HepG2 (cell line): ENCODE data around the gene TLL2. TPM values are rescaled to one million over a fixed set of nuclear protein-coding genes. Genes with fewer than 3 reads are reported as not detected.
A peak's percentile ranks its signal among the peaks of the same experiment; 100 is the strongest.

Experiments used
- AGO2 ChIP-seq: fragments of 200-400 bp; formaldehyde crosslinking; optimal IDR thresholded peaks from 2 replicates; pipeline ENCODE3; 2017; ENCODE audit warnings: mild to moderate bottlenecking, low read depth, low read length, moderate library complexity
- CAMTA2 ChIP-seq: sonication (generic); formaldehyde crosslinking; IDR thresholded peaks from 2 replicates; pipeline ENCODE4 v1.4.0; 2020; ENCODE audit warnings: mild to moderate bottlenecking, missing genetic modification reagents, borderline replicate concordance
- DPF2 ChIP-seq: sonication (generic); formaldehyde crosslinking; IDR thresholded peaks from 2 replicates; pipeline ENCODE4 v1.4.0; 2020; ENCODE audit warnings: mild to moderate bottlenecking, low read depth, missing genetic modification reagents, borderline replicate concordance
- FOXJ3 ChIP-seq: sonication (generic); formaldehyde crosslinking; IDR thresholded peaks from 2 replicates; pipeline ENCODE4 v1.4.0; 2020; ENCODE audit warnings: missing genetic modification reagents, mild to moderate bottlenecking, borderline replicate concordance
- FOXK1 ChIP-seq: sonication (generic); formaldehyde crosslinking; IDR thresholded peaks from 2 replicates; pipeline ENCODE4 v1.4.0; 2020; ENCODE audit warnings: low read depth, missing genetic modification reagents, borderline replicate concordance
- MAFG ChIP-seq: sonication (generic); formaldehyde crosslinking; IDR thresholded peaks from 2 replicates; pipeline ENCODE4 v1.5.1; 2020; ENCODE audit warnings: mild to moderate bottlenecking, missing genetic modification reagents
- MYC ChIP-seq: sonication (generic); formaldehyde crosslinking; IDR thresholded peaks from 2 replicates; pipeline ENCODE4 v1.9.0; 2021; ENCODE audit warnings: missing genetic modification reagents, borderline replicate concordance
- NFATC3 ChIP-seq: sonication (generic); formaldehyde crosslinking; IDR thresholded peaks from 2 replicates; pipeline ENCODE4 v1.5.1; 2020; ENCODE audit warnings: mild to moderate bottlenecking, missing genetic modification reagents
- REL ChIP-seq: sonication (generic); formaldehyde crosslinking; conservative IDR thresholded peaks from 2 replicates; pipeline ENCODE4 v1.8.0; 2022; ENCODE audit warnings: mild to moderate bottlenecking, missing genetic modification reagents, moderate library complexity
- SKI ChIP-seq: fragments of 450-650 bp; IDR thresholded peaks from one replicate; pipeline ENCODE4 v1.6.1; 2018; ENCODE audit warnings: mild to moderate bottlenecking; ENCODE audit not compliant: partially characterized antibody
- SMAD9 ChIP-seq: sonication (generic); formaldehyde crosslinking; IDR thresholded peaks from 2 replicates; pipeline ENCODE4 v1.5.1; 2020; ENCODE audit warnings: mild to moderate bottlenecking, missing genetic modification reagents
- SNAI1 ChIP-seq: sonication (generic); formaldehyde crosslinking; IDR thresholded peaks from 2 replicates; pipeline ENCODE4 v1.5.0; 2020; ENCODE audit warnings: mild to moderate bottlenecking, missing genetic modification reagents, borderline replicate concordance
- SOX5 ChIP-seq: IDR thresholded peaks from 2 replicates; pipeline ENCODE4 v1.6.1; 2016; ENCODE audit warnings: borderline replicate concordance
- ZEB1 ChIP-seq: IDR thresholded peaks from 2 replicates; pipeline ENCODE4 v1.6.1; 2012; ENCODE audit warnings: mild to moderate bottlenecking, low read depth, inconsistent platforms; ENCODE audit not compliant: insufficient replicate concordance
- polyA plus RNA-seq, 8 experiments: library from polyadenylated mRNA; depleted of rRNA in 3 of 8; stranded (reverse) in 7 of 8; unstranded in 1 of 8; fragments of >200 nt; fragmentation: Illumina TruSeq in 4 of 8; extraction: Trizol in 4 of 8; gene quantifications; 2 replicates each; pipeline versions ENCODE4 v1.2.1 to v1.2.3, GENCODE V29; 2011 to 2016; ENCODE audit warnings: low read depth in 4 of 8, missing spikeins in 1 of 8, mixed read lengths in 1 of 8; ENCODE audit not compliant: insufficient read depth in 1 of 8
- total RNA-seq, 5 experiments: library from RNA; depleted of rRNA; stranded (reverse); fragments of >200 nt; fragmentation: Illumina TruSeq; extraction: Trizol; gene quantifications; 2 replicates each; pipeline ENCODE4 v1.2.3, GENCODE V29; 2016; ENCODE audit warnings: low read depth in 1 of 5
- TF ChIP-seq, protein P1 (sequence below): sonication (generic); formaldehyde crosslinking; IDR thresholded peaks from 2 replicates; pipeline ENCODE4 v1.8.1; 2023; ENCODE audit warnings: mild to moderate bottlenecking, missing genetic modification reagents
- TF ChIP-seq, protein P2 (sequence below): sonication (generic); formaldehyde crosslinking; IDR thresholded peaks from 2 replicates; pipeline ENCODE4 v1.4.0; 2020; ENCODE audit warnings: missing genetic modification reagents, mild to moderate bottlenecking, borderline replicate concordance
- TF ChIP-seq, protein P3 (sequence below): sonication (generic); formaldehyde crosslinking; IDR thresholded peaks from 2 replicates; pipeline ENCODE4 v1.8.1; 2022; ENCODE audit warnings: mild to moderate bottlenecking, missing genetic modification reagents
- TF ChIP-seq, protein P4 (sequence below): IDR thresholded peaks from 2 replicates; pipeline ENCODE4 v1.6.1; 2018; ENCODE audit warnings: missing genetic modification reagents
- TF ChIP-seq, protein P5 (sequence below): sonication (generic); formaldehyde crosslinking; IDR thresholded peaks from 2 replicates; pipeline ENCODE4 v1.4.0; 2020; ENCODE audit warnings: mild to moderate bottlenecking, missing genetic modification reagents
- TF ChIP-seq, protein P6 (sequence below): sonication (generic); formaldehyde crosslinking; IDR thresholded peaks from 2 replicates; pipeline ENCODE4 v1.5.1; 2020; ENCODE audit warnings: missing genetic modification reagents, mild to moderate bottlenecking, borderline replicate concordance

TLL2 gene
- total and polyA plus RNA-seq, 2 of the 13 experiments (the other 11 are each of a cell fraction or from before 2014, with no cell fraction given): 0.09 TPM; not detected in 1

DNA sequence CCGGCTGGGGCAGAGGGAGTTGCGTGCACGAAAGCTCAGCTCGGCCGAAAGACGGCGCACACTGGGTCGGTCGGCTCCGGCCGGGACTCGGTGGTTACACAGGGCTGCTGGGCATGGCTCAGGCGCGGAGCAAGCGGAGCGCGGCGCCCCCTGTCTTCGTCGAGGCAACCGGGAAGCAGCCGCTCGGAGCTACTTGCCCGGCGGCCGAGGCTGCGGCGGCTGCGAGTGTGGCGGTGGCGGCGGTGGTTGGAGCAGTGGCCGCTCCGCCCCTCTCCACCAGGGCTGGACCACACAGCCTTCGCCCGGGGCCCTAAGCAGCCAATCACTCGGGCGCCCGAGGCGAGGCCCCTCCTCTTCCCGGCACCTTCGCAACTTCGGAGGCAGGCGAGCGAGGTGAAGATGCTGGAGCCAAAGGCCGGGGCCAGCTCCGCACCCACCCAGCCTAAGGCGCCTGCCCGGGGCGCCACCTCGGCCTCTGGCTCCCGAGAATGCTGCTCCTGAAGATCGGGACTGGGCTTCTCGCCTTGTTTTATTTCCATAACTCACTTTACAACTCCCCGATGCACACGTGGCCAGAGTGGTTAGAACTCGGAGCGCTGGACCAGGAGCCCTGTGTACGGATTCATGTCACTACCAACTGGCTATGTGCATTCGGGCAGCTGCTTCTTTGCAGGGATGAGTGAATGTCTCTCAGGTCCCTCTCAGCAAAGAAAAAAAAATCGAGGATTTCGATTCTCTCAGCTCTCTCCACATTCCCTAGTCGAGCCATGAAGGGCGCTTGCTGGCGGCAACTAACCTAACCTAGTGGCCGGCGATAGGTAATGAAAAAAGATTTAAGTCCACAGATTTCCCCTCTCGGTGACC is at the start of gene TLL2 (continued):
- TF ChIP-seq, protein P1, sequence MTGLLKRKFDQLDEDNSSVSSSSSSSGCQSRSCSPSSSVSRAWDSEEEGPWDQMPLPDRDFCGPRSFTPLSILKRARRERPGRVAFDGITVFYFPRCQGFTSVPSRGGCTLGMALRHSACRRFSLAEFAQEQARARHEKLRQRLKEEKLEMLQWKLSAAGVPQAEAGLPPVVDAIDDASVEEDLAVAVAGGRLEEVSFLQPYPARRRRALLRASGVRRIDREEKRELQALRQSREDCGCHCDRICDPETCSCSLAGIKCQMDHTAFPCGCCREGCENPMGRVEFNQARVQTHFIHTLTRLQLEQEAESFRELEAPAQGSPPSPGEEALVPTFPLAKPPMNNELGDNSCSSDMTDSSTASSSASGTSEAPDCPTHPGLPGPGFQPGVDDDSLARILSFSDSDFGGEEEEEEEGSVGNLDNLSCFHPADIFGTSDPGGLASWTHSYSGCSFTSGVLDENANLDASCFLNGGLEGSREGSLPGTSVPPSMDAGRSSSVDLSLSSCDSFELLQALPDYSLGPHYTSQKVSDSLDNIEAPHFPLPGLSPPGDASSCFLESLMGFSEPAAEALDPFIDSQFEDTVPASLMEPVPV (CRISPR knock-in tag): peak; percentile 84
- TF ChIP-seq SOX5 (no peak), REL (CRISPR knock-in tag) (peak; percentile 74; the same call in 1 of the 2 replicates), FOXJ3 (CRISPR knock-in tag) (no peak), MAFG (no peak), CAMTA2 (CRISPR knock-in tag) (0 out of 2 replicates have a peak, but pooled peaks have one; percentile 20), DPF2 (CRISPR knock-in tag) (no peak), SKI (no peak), NFATC3 (CRISPR knock-in tag) (no peak), FOXK1 (CRISPR knock-in tag) (no peak), AGO2 (peak; percentile 85), MYC (CRISPR knock-in tag) (peak; percentile 63), SMAD9 (no peak), ZEB1 (no peak), SNAI1 (peak; percentile 69; the same call in 1 of the 2 replicates)
- TF ChIP-seq, protein P2, sequence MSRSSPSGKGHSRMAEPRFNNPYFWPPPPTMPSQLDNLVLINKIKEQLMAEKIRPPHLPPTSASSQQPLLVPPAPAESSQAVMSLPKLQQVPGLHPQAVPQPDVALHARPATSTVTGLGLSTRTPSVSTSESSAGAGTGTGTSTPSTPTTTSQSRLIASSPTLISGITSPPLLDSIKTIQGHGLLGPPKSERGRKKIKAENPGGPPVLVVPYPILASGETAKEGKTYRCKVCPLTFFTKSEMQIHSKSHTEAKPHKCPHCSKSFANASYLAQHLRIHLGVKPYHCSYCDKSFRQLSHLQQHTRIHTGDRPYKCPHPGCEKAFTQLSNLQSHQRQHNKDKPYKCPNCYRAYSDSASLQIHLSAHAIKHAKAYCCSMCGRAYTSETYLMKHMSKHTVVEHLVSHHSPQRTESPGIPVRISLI (CRISPR knock-in tag): no peak
- TF ChIP-seq, protein P3, sequence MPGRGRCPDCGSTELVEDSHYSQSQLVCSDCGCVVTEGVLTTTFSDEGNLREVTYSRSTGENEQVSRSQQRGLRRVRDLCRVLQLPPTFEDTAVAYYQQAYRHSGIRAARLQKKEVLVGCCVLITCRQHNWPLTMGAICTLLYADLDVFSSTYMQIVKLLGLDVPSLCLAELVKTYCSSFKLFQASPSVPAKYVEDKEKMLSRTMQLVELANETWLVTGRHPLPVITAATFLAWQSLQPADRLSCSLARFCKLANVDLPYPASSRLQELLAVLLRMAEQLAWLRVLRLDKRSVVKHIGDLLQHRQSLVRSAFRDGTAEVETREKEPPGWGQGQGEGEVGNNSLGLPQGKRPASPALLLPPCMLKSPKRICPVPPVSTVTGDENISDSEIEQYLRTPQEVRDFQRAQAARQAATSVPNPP (CRISPR knock-in tag): 0 out of 2 replicates have a peak, but pooled peaks have one; percentile 66
- TF ChIP-seq, protein P4, sequence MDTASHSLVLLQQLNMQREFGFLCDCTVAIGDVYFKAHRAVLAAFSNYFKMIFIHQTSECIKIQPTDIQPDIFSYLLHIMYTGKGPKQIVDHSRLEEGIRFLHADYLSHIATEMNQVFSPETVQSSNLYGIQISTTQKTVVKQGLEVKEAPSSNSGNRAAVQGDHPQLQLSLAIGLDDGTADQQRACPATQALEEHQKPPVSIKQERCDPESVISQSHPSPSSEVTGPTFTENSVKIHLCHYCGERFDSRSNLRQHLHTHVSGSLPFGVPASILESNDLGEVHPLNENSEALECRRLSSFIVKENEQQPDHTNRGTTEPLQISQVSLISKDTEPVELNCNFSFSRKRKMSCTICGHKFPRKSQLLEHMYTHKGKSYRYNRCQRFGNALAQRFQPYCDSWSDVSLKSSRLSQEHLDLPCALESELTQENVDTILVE (CRISPR knock-in tag): no peak
- TF ChIP-seq, protein P5, sequence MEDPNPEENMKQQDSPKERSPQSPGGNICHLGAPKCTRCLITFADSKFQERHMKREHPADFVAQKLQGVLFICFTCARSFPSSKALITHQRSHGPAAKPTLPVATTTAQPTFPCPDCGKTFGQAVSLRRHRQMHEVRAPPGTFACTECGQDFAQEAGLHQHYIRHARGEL (CRISPR knock-in tag): no peak
- TF ChIP-seq, protein P6, sequence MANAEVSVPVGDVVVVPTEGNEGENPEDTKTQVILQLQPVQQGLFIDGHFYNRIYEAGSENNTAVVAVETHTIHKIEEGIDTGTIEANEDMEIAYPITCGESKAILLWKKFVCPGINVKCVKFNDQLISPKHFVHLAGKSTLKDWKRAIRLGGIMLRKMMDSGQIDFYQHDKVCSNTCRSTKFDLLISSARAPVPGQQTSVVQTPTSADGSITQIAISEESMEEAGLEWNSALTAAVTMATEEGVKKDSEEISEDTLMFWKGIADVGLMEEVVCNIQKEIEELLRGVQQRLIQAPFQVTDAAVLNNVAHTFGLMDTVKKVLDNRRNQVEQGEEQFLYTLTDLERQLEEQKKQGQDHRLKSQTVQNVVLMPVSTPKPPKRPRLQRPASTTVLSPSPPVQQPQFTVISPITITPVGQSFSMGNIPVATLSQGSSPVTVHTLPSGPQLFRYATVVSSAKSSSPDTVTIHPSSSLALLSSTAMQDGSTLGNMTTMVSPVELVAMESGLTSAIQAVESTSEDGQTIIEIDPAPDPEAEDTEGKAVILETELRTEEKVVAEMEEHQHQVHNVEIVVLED (CRISPR knock-in tag): no peak
